Measurements from ENCODE around the gene GNG2.

The GNG2 gene

DNA sequence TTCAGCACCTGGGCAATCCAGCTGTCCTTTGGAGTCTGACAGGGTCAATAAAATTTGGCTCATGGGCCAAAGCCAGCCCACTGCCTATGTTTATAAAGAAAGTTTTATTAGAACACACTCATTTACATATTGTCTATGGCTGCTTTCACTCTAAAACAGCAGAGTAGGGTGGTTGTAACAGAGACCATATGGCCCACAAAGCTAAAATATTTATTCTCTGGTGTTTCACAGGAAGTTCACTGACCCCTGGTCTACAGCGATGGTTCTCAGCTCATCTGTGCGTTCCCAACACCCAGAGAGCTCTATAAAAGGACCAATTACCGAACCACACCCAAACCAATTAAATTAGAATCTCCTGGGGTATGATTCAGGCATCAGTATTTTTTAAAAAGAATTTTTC lies 91.2 kb downstream of the GNG2 start:
- Histone ChIP-seq H3F3A (ENCODE audit: control insufficient read depth, insufficient read depth) (no peaks in the 10 kb centered on the region), H3K27me3 (ENCODE audit: control insufficient read depth, low read length) (no peaks in the 10 kb centered on the region), H3K27ac (ENCODE audit: low read depth, low read length) (no peak overlapping the region), H3K4me2 (ENCODE audit: low read length) (no peak overlapping the region), H3K9me2 (replicated peaks; ENCODE audit: control insufficient read depth, low read length) (no peaks in the 10 kb centered on the region), H3K9me3 (ENCODE audit: control insufficient read depth, insufficient read depth, low read length) (no peaks in the 10 kb centered on the region), H3K36me3 (ENCODE audit: control insufficient read depth, low read length) (no peaks in the 10 kb centered on the region), H4K20me1 (ENCODE audit: control insufficient read depth, insufficient read depth, low read depth, low read length) (no peaks in the 10 kb centered on the region), H3K79me2 (ENCODE audit: control insufficient read depth, low read length) (no peaks in the 10 kb centered on the region), H3K4me1 (ENCODE audit: control insufficient read depth, low read length) (no peaks in the 10 kb centered on the region), H3K4me3 (ENCODE audit: low read length) (no peak overlapping the region)
- TF ChIP-seq, protein P1, sequence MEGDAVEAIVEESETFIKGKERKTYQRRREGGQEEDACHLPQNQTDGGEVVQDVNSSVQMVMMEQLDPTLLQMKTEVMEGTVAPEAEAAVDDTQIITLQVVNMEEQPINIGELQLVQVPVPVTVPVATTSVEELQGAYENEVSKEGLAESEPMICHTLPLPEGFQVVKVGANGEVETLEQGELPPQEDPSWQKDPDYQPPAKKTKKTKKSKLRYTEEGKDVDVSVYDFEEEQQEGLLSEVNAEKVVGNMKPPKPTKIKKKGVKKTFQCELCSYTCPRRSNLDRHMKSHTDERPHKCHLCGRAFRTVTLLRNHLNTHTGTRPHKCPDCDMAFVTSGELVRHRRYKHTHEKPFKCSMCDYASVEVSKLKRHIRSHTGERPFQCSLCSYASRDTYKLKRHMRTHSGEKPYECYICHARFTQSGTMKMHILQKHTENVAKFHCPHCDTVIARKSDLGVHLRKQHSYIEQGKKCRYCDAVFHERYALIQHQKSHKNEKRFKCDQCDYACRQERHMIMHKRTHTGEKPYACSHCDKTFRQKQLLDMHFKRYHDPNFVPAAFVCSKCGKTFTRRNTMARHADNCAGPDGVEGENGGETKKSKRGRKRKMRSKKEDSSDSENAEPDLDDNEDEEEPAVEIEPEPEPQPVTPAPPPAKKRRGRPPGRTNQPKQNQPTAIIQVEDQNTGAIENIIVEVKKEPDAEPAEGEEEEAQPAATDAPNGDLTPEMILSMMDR (IDR thresholded peaks at IDR 0.05; ENCODE audit: low read depth, low read length, poor library complexity, severe bottlenecking) = no peak
- no peak for TF ChIP-seq EZH2phosphoT487 (IDR thresholded peaks at IDR 0.05; ENCODE audit: borderline replicate concordance, low read length)

GRCh38 chr14:51954031-51954430 lies 93.6 kb downstream of the GNG2 start:
- Histone ChIP-seq H3K27me3 (ENCODE audit: control insufficient read depth, low read length) (no peaks in the 10 kb centered on the region), H4K20me1 (ENCODE audit: control insufficient read depth, insufficient read depth, low read depth, low read length) (no peaks in the 10 kb centered on the region), H3K4me2 (ENCODE audit: low read length) (no peak overlapping the region), H3K79me2 (ENCODE audit: control insufficient read depth, low read length) (no peaks in the 10 kb centered on the region), H3K27ac (ENCODE audit: low read depth, low read length) (no peak overlapping the region), H3K4me1 (ENCODE audit: control insufficient read depth, low read length) (no peaks in the 10 kb centered on the region), H3K36me3 (ENCODE audit: control insufficient read depth, low read length) (no peaks in the 10 kb centered on the region), H3K9me3 (ENCODE audit: control insufficient read depth, insufficient read depth, low read length) (no peaks in the 10 kb centered on the region), H3K9me2 (replicated peaks; ENCODE audit: control insufficient read depth, low read length) (no peaks in the 10 kb centered on the region), H3K4me3 (ENCODE audit: low read length) (no peak overlapping the region), H3F3A (ENCODE audit: control insufficient read depth, insufficient read depth) (no peaks in the 10 kb centered on the region)
- no peak for TF ChIP-seq EZH2phosphoT487 (IDR thresholded peaks at IDR 0.05; ENCODE audit: borderline replicate concordance, low read length)
- TF ChIP-seq, protein P1 (IDR thresholded peaks at IDR 0.05; ENCODE audit: low read depth, low read length, poor library complexity, severe bottlenecking) = no peak

DNA sequence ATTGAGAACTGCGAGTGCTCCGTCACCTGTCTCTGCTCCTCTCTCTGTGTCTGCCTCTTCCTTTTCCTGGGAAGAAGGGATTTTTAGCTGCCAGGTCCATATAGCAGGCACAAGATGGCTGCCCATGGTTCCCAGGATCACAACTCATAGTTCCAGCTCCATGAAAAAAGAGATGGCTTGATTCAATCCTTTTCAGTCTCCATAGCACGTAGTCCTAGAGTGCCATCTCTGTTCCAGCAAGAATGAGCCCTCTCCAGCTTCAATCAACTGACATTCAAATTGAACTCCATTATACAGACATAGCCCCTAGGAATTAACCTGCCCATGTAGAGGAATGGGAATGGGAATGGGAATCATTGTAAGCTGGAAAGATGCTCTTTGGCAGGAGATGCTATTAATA lies 94.2 kb downstream of the GNG2 start:
- Histone ChIP-seq H3K9me3 (ENCODE audit: control insufficient read depth, insufficient read depth, low read length) (no peaks in the 10 kb centered on the region), H3K36me3 (ENCODE audit: control insufficient read depth, low read length) (no peaks in the 10 kb centered on the region), H3K4me1 (ENCODE audit: control insufficient read depth, low read length) (no peaks in the 10 kb centered on the region)

More for the DNA sequence above, 94.2 kb downstream of the GNG2 start:
- H3K4me2 ChIP-seq (ENCODE audit: low read length) = no peak overlapping the region
- no peaks in the 10 kb centered on the region for H3K79me2 ChIP-seq (ENCODE audit: control insufficient read depth, low read length)
- no peaks in the 10 kb centered on the region for H4K20me1 ChIP-seq (ENCODE audit: control insufficient read depth, insufficient read depth, low read depth, low read length)
- TF ChIP-seq, protein P1 (IDR thresholded peaks at IDR 0.05; ENCODE audit: low read depth, low read length, poor library complexity, severe bottlenecking) = no peak
- no peak for TF ChIP-seq EZH2phosphoT487 (IDR thresholded peaks at IDR 0.05; ENCODE audit: borderline replicate concordance, low read length)
- no peaks in the 10 kb centered on the region for H3K9me2 ChIP-seq (replicated peaks; ENCODE audit: control insufficient read depth, low read length)
- H3F3A ChIP-seq (ENCODE audit: control insufficient read depth, insufficient read depth) = no peaks in the 10 kb centered on the region
- no peaks in the 10 kb centered on the region for H3K27me3 ChIP-seq (ENCODE audit: control insufficient read depth, low read length)
- H3K27ac ChIP-seq (ENCODE audit: low read depth, low read length) = no peak overlapping the region
- H3K4me3 ChIP-seq (ENCODE audit: low read length) = no peak overlapping the region
